Erythroblast (primary cell): ENCODE data around the gene LUC7L2.
"Not testable (repeated sequence)": the region's sequence is repeated elsewhere in the genome, so short reads cannot be mapped to it uniquely, and the experiment has no call there.

Source experiments
- GATA1 ChIP-seq: IDR thresholded peaks from 2 replicates; pipeline ENCODE4 v1.6.1; 2011; ENCODE audit warnings: low read depth, mild to moderate bottlenecking, control low read depth, low read length, moderate library complexity
- POLR2A ChIP-seq: IDR thresholded peaks from 2 replicates; pipeline ENCODE4 v1.6.1; 2011; ENCODE audit warnings: mild to moderate bottlenecking, low read length

GRCh38 chr7:139464511-139464910 is 104.8 kb downstream of the LUC7L2 start:
- TF ChIP-seq POLR2A, GATA1: not testable (repeated sequence)
